GM18520 (cell line): ENCODE measurements around the gene CDK2.

Experiments used
- ATAC-seq: cut with Tn5 transposase; IDR thresholded peaks from one replicate; pipeline ENCODE4 v1.9.1; 2021; ENCODE audit not compliant: unreplicated experiment

CDK2 gene

GRCh38 chr12:55937981-55938380 is 28.6 kb upstream of the CDK2 start:
- no peak for ATAC-seq

- ATAC-seq, result no peak
Measured at GRCh38 chr12:55938826-55939501, 27.7 kb upstream of the CDK2 start.

GRCh38 chr12:55940065-55940732 is 26.4 kb upstream of the CDK2 start:
- ATAC-seq, result peak; percentile 89

GRCh38 chr12:55942055-55942454 is 24.6 kb upstream of the CDK2 start:
- no peak for ATAC-seq

- ATAC-seq, result no peak
Measured at GRCh38 chr12:55942577-55943136, 24.0 kb upstream of the CDK2 start.

GRCh38 chr12:55946553-55946952 is 20.1 kb upstream of the CDK2 start:
- ATAC-seq, result no peak

GRCh38 chr12:55955344-55955743 is 11.3 kb upstream of the CDK2 start:
- no peak for ATAC-seq

GRCh38 chr12:55955800-55956508 is 10.7 kb upstream of the CDK2 start:
- no peak for ATAC-seq

- no peak for ATAC-seq
Measured at GRCh38 chr12:55957106-55957859, 9.3 kb upstream of the CDK2 start.

GRCh38 chr12:55963760-55964159 is 2.9 kb upstream of the CDK2 start:
- ATAC-seq, result no peak

- no peak for ATAC-seq
Measured at GRCh38 chr12:55965240-55965639, 1.4 kb upstream of the CDK2 start.

GRCh38 chr12:55965941-55966407 is 656 bp upstream of the CDK2 start, which contains the start of gene PMEL:
Gene PMEL, minus strand, starts transcription at chr12:55966042. Its CDS starts 31 bp downstream, at chr12:55966011.
- no peak for ATAC-seq

GRCh38 chr12:55969356-55969755 is 2.7 kb downstream of the CDK2 start:
- ATAC-seq, result no peak

- no peak for ATAC-seq
Measured at GRCh38 chr12:55970775-55971174, 4.1 kb downstream of the CDK2 start.

GRCh38 chr12:55972042-55972441 is 5.4 kb downstream of the CDK2 start:
- no peak for ATAC-seq

- ATAC-seq, result no peak
Measured at GRCh38 chr12:55972456-55972855, 5.8 kb downstream of the CDK2 start.

GRCh38 chr12:55972911-55973598 is 6.4 kb downstream of the CDK2 start:
- no peak for ATAC-seq

- peak; percentile 92 for ATAC-seq
Measured at GRCh38 chr12:55973599-55974307, 7.1 kb downstream of the CDK2 start, which contains the start of gene RAB5B. Gene RAB5B, plus strand, starts transcription at chr12:55974078. Its CDS starts 12,883 bp downstream, at chr12:55986961.

- ATAC-seq, result no peak
Measured at GRCh38 chr12:55974308-55974730, 7.7 kb downstream of the CDK2 start.
